SH-SY5Y (cell line): ENCODE measurements around the gene PAK2.

Experiments used
- GATA2 ChIP-seq: IDR thresholded peaks from 2 replicates; pipeline ENCODE4 v1.6.1; 2011; ENCODE audit warnings: mild to moderate bottlenecking, low read depth, low read length
- GATA3 ChIP-seq: IDR thresholded peaks from 2 replicates; pipeline ENCODE4 v1.6.1; 2011; ENCODE audit warnings: low read depth, mild to moderate bottlenecking, low read length, moderate library complexity

PAK2 gene

DNA sequence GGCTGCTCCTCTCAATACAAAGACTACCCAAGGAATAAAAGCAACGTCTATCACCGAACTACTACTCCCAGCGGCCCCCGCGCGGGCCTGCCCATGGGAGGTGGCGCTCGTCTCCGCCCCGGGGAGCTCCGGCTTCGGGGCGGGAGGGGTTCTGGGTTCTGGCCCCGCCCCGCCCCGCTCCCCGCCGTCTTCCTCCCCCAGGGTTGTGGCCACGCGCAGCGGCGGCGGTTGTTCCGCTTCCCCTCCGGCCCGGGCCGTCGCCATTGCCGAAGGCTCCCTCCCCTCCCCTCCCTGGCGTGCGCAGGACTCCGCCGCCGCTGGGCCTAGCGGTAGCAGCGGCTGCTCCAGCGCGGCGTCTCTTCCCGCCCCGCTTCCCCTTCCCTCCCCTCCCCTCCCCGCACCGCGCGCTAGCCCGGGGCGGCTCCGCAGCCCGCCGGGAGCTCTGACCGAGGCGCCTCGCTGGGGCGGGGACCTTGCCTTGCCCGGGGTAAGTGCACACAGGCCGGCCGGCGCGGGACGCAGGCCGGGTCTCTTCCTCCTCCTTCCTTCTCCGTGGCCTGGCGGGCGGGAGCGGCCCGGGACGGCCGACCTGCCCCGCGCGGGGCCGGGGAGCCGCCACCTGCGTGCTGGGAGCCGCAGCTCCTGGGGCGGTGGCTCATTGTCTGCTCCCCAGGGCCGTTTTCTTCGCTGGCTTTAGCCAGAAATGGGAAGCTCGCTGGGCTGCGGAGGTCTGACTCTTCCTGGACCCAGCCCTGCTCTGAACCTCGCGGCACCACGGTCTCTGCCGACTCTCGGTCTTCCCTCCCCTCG is at the start of gene PAK2:
TSS of gene PAK2 (plus strand) at position 187 of the 810 bp plus-strand sequence. CDS start 42,790 bp downstream, outside the sequence.
- no peak for TF ChIP-seq GATA3

- TF ChIP-seq GATA2 = no peak
- TF ChIP-seq GATA3 = no peak
These were observed 49.6 kb upstream of the PAK2 start for GRCh38 chr3:196689941-196690660.

DNA sequence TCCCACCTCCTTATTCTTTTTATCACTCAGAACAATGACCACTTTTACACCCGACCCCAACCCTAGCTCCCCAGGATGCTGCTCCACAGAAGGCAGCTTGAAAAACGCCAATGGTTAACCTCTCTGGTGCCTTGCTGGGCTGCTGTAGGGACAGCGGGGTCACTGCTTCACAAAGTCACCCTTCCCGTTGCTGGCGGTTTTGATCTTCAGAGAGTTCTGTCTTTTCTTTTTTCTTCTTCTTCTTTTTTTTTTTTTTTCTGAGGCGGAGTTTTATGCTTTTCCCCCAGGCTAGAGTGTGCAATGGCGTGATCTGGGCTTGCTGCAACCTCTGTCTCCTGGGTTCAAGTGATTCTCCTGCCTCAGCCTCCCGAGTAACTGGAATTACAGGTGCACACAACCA is 48.3 kb upstream of the PAK2 start:
- TF ChIP-seq GATA3 (no peak), GATA2 (no peak)

GRCh38 chr3:196694202-196694638 is 45.4 kb upstream of the PAK2 start:
- TF ChIP-seq GATA2 (no peak), GATA3 (no peak)

DNA sequence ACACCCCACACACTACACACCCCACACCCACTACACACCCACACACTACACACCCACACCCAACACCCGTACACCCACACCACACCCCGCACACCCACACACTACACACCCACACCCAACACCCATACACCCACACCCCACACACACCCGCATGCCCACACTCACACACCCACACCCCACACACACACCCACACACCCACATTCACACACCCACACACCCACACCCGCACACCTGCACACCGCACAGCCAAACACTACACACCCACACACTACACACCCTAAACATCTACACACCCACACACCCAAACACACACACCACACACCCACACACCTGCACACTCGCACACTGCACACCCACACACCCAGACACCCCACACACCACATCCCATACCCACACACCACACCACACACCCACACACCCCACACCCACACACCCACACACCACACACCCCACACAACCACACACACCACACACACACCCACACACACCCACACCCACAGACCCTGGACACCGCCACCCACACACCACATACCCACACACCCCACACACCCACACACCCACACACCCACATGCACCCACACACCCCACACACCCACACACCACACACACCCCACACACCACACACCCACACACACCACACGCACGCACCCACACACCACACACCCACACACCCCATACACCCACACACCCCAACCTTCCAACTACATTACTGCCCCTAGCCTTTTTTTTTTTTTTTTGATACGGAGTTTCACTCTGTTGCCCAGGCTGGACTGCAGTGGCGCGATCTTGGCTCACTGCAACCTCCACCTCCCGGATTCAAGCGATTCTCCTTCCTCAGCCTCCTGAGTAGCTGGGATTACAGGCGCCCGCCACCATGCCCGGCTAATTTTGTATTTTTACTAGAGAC is 44.5 kb upstream of the PAK2 start:
- TF ChIP-seq GATA2 (no peak), GATA3 (no peak)

DNA sequence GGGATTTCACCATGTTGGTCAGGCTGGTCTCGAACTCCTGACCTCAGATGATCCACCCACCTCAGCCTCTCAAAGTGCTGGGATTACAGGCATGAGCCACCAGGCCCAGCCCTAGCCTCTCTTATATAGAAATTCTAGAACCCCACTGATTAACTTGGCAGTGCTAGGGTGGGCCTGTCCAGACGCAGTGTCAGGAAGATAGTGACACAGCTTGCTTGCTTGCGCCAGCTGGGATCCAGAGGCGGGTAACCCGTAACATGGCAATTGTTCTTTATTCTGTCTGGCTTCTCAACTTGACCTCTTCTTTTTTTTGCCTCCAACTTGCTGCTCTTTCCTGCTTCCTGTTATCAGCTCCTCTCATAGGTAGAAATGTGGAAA is 43.8 kb upstream of the PAK2 start:
- no peak for TF ChIP-seq GATA3
- TF ChIP-seq GATA2 = no peak

GRCh38 chr3:196697270-196697669 is 42.4 kb upstream of the PAK2 start:
- no peak for TF ChIP-seq GATA3
- TF ChIP-seq GATA2 = no peak

DNA sequence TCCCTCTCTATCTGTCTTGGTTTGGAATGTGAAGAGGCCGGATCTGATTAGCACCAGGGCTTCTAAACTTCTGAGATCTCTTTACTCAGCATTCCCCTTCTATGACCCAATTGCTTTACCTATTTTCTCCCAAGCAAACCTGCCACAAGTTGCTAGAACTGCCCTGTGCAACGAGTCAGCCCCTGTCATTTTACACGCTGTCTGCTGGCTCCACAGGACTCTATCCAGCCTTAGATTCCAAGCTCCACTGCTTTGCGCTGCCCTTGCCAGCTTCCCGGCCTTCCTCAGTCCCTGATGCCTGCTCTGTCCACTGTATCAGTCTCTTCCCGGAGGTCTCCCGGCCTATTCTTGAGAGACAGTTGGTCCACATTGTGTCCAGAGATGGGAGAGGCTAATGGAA is 39.9 kb upstream of the PAK2 start:
- no peak for TF ChIP-seq GATA2
- no peak for TF ChIP-seq GATA3

DNA sequence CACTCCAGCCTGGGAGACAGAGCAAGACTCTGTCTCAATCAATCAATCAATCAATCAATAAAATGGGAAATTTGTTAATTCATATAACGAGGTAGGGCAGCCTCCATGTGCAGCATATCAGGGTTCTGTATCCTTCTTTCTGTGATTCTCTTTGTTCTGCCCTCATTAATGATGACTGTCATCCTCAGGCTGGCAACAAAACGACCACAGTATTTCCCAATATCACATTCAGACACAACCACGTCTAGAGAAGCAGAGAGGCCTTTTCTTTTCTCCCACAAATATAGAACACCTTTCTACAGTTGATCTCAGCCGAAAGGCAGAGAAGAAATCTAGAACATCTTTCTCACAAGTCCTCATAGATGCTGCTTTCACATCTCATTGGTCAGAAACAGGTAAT is 38.9 kb upstream of the PAK2 start:
- no peak for TF ChIP-seq GATA3

DNA sequence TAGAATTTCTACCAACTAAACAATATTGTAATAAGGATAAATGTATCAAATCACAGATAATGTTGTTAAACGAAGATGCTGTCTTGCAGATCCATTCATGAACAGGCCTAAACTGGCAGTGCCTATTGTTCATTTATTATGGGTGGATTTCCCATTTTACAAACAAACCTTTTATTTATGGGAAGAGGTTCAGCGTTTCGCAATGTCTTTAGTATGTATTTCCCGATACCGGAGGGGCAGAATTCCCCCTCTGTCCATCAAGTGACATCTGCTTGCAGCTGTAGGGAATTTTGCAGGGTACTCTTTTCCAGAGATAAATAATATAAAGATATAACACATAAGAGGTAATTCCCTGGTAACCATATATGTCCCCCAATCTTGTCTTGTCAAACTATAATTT is 33.3 kb upstream of the PAK2 start:
- TF ChIP-seq GATA2 (no peak), GATA3 (no peak)

- TF ChIP-seq GATA3 = no peak
- TF ChIP-seq GATA2 = no peak
These were observed 32.9 kb upstream of the PAK2 start for GRCh38 chr3:196706731-196707130.

DNA sequence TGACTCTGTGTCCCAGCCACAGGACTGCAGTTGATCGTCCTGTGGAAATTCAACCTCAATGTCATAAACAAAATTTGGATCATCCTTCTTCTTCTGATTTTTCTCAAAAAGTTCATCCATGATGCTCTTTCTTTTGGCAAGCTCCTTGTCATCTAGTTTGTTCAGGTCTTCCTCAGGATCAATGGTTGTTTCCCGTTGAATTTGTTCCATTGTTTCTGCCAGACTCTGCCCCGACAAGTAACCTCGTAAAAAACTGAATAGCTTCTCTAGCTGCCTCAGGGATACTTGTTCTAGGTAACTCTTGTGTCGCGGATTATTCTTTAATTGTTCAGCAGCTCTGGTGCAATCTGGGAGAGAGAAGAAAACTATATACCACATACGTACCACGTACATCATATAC is 32.1 kb upstream of the PAK2 start:
- TF ChIP-seq GATA2 (no peak), GATA3 (no peak)

GRCh38 chr3:196708467-196708866 is 31.2 kb upstream of the PAK2 start:
- TF ChIP-seq GATA2 = no peak
- no peak for TF ChIP-seq GATA3

DNA sequence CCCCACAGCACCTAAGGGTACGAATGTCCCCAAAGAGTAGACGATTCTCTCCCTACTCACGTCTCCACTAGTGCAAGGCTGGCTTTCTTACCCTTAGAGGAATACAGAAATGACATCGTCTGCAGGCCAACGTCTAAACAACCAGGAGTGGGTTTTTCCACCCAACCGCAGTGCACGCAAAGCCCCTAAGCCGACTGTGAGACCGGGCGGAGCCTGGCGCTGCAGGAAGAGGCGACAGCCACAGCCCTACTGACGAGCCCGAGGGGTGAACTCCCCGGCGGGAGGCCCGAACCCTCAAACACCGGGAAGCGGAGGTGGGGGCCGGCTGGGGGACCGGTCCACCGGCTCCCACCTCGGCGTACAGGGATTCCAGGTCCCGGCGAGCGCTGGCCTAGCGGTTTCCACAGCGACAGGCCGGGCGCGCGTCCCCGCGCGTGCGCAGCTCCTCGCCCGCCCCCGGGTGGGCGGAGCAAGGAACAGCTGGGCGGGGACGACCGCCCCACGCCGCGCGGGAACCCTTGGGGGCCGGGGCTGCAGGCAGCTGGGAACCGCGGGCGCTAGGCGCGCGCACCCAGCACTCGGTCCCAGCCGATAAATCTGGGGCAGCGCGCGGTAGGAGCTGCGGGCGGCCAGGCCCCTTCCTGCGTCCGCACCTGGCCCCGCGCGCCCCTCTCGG is 27.7 kb upstream of the PAK2 start, which contains the start of the genes CEP19 and PIGX:
TSS of gene CEP19 (minus strand) at position 413 of the 676 bp plus-strand sequence. CDS start 3,593 bp downstream, outside the sequence.
TSS of gene PIGX (plus strand) at position 540 of the 676 bp plus-strand sequence.
- TF ChIP-seq GATA2 (no peak; the same call in 1 of the 2 replicates), GATA3 (no peak)
